ENCODE measurements around the gene C1orf21. TPM values are rescaled to one million over a fixed set of nuclear protein-coding genes. Genes with fewer than 3 reads are reported as not detected.

The C1orf21 gene
- total and polyA plus RNA-seq, 10 donors, result 9.7 to 60.4 (median 26.7) TPM

DNA sequence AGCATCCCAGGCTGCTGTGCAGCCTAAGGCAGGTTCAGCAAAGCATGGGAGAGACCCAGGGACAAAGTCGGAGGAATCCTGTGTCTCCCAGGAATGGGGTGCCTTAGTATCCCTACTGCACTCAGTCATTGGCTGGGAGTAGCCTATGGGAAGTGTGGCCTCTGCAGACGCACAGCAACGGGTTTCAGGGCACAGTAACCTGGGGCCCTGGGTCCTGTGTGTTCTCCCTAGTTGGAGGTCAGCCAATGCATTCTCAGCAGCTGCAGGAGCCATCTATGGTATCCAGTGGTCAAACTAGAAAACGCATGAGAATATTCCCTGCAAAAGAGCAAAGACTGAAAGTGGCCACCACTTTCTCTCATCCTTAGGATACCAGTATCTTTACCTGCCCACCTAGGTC is 13.7 kb upstream of the C1orf21 start:
- no peak for TF ChIP-seq POLR2AphosphoS5 (IDR thresholded peaks at IDR 0.05)
- TF ChIP-seq POLR2A (IDR thresholded peaks at IDR 0.05), result no peak
- no peak for TF ChIP-seq CTCF (IDR thresholded peaks at IDR 0.05 in 8 of 11, conservative IDR thresholded peaks at IDR 0.05 in 3 of 11)
- peaks cover 0 to 6% (median 0%) of the 10 kb centered on the region in 7 donors for H3K27me3 ChIP-seq (replicated peaks in 1 of 7)
- H3K4me3 ChIP-seq, result no peak overlapping the region
- H3K9me3 ChIP-seq, result no peaks in the 10 kb centered on the region
- intact Hi-C loops (cut with DNase I; ENCODE audit: low total_unique reads), result no loop called here
- 73 to 91% (median 87%) methylated on average over 4 of the region's 4 CpGs for WGBS, 5 donors
- H3K36me3 ChIP-seq, result no peaks in the 10 kb centered on the region
- no peaks in the 10 kb centered on the region for H3K4me1 ChIP-seq
- DNase-seq, result no peak
- no peak overlapping the region for H3K27ac ChIP-seq

DNA sequence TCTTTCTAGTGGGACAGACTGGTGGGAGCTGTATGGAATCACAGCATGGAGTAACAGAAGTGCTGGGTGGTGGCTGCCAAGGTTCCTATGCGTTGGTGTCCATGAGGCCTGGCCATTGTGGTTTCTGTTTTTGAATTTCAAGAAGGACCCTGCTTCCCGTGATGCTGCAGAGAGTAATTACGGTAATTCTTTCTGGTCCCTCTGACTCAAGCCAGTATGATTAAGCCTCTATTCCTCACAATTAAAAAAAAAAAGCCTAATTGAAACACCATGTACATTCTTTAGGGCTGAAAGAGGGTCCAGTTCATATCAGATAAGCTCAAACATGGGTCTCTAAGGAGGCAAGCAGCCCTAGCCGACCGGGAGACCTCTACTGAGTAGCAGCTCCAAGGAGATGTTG is 10.5 kb upstream of the C1orf21 start:
- 73 to 96% (median 91%) methylated on average over 5 of the region's 5 CpGs for WGBS, 5 donors
- Histone ChIP-seq H3K36me3 (no peaks in the 10 kb centered on the region), H3K4me1 (no peaks in the 10 kb centered on the region), H3K27ac (no peak overlapping the region), H3K4me3 (no peak overlapping the region), H3K27me3 (replicated peaks in 1 of 7) (peaks cover 0 to 1% (median 0%) of the 10 kb centered on the region in 7 donors), H3K9me3 (no peaks in the 10 kb centered on the region)
- TF ChIP-seq CTCF (IDR thresholded peaks at IDR 0.05 in 8 of 11, conservative IDR thresholded peaks at IDR 0.05 in 3 of 11) (no peak), POLR2A (IDR thresholded peaks at IDR 0.05) (no peak), POLR2AphosphoS5 (IDR thresholded peaks at IDR 0.05) (no peak)
- no peak for DNase-seq
- intact Hi-C loops (cut with DNase I; ENCODE audit: low total_unique reads), result no loop called here

- Histone ChIP-seq H3K9me3 (no peaks in the 10 kb centered on the region), H3K36me3 (no peaks in the 10 kb centered on the region), H3K27me3 (replicated peaks in 1 of 7) (peaks cover 0 to 6% (median 0%) of the 10 kb centered on the region in 7 donors), H3K4me1 (no peaks in the 10 kb centered on the region), H3K27ac (no peak overlapping the region), H3K4me3 (no peak overlapping the region)
- no peak for DNase-seq
- intact Hi-C loops (cut with DNase I; ENCODE audit: low total_unique reads), result no loop called here
- no peak for TF ChIP-seq POLR2A (IDR thresholded peaks at IDR 0.05)
- 51 to 73% (median 61%) methylated on average over 6 of the region's 6 CpGs for WGBS, 5 donors
Observed at GRCh38 chr1:184379111-184379752, 7.6 kb upstream of the C1orf21 start.

DNA sequence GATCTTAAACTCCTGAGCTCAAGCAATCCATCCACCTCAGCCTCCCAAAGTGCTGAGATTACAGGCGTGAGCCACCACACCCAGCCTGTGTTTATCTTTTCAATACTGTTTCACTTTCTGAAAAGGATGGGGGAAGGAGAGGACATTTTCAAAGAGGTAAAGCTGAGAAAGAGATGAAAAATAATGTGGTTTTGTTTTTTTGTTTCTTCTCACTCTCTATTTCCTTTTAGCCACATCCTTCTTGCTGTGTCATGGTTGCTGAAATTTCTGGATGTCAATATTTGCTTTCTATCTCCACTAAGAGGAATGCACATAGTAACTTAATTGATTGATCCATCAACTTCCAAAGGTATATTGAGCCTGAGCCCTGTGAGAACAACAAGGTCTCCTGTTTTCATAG is 6.4 kb upstream of the C1orf21 start:
- TF ChIP-seq POLR2AphosphoS5 (IDR thresholded peaks at IDR 0.05) (no peak), POLR2A (IDR thresholded peaks at IDR 0.05) (no peak), CTCF (IDR thresholded peaks at IDR 0.05 in 8 of 11, conservative IDR thresholded peaks at IDR 0.05 in 3 of 11) (no peak)
- Histone ChIP-seq H3K4me1 (no peaks in the 10 kb centered on the region), H3K36me3 (no peaks in the 10 kb centered on the region), H3K4me3 (no peak overlapping the region), H3K27ac (no peak overlapping the region), H3K27me3 (replicated peaks in 1 of 7) (peaks cover 0 to 10% (median 0%) of the 10 kb centered on the region in 7 donors), H3K9me3 (no peaks in the 10 kb centered on the region)
- DNase-seq, result no peak
- intact Hi-C loops (cut with DNase I; ENCODE audit: low total_unique reads), result no loop called here
- WGBS, 5 donors, result 54 to 81% (median 63%) methylated on average over 1 of the region's 1 CpG
